ENCODE results near the gene NCKAP5.
"Not testable (repeated sequence)": the region's sequence is repeated elsewhere in the genome, so short reads cannot be mapped to it uniquely, and the experiment has no call there.

The NCKAP5 gene

GRCh38 chr2:133522204-133522603, 46.1 kb downstream of the NCKAP5 start:
- DNase-seq (ENCODE audit: low spot score): no peak

- DNase-seq (ENCODE audit: low spot score): no peak
These were observed 47.0 kb downstream of the NCKAP5 start for GRCh38 chr2:133521146-133521745.

- not testable (repeated sequence) for DNase-seq (ENCODE audit: low spot score)
These were observed 48.6 kb downstream of the NCKAP5 start for GRCh38 chr2:133519677-133520076.

GRCh38 chr2:133518700-133519344, 49.4 kb downstream of the NCKAP5 start:
- no peak for DNase-seq (ENCODE audit: low spot score)

- DNase-seq (ENCODE audit: low spot score): no peak
These were observed 50.4 kb downstream of the NCKAP5 start for GRCh38 chr2:133517876-133518275.

GRCh38 chr2:133516405-133517026, 51.7 kb downstream of the NCKAP5 start:
- no peak for DNase-seq (ENCODE audit: low spot score)

GRCh38 chr2:133515271-133515670, 53.0 kb downstream of the NCKAP5 start:
- DNase-seq (ENCODE audit: low spot score): no peak

- no peak for DNase-seq (ENCODE audit: low spot score)
These were observed 54.4 kb downstream of the NCKAP5 start for GRCh38 chr2:133513893-133514292.

- DNase-seq (ENCODE audit: low spot score): no peak
These were observed 56.1 kb downstream of the NCKAP5 start for GRCh38 chr2:133512121-133512520.

- DNase-seq (ENCODE audit: low spot score): no peak
These were observed 56.6 kb downstream of the NCKAP5 start for GRCh38 chr2:133511679-133512078.

GRCh38 chr2:133509777-133510176, 58.5 kb downstream of the NCKAP5 start:
- DNase-seq (ENCODE audit: low spot score): no peak

- no peak for DNase-seq (ENCODE audit: low spot score)
These were observed 59.6 kb downstream of the NCKAP5 start for GRCh38 chr2:133508546-133509165.

- DNase-seq (ENCODE audit: low spot score): no peak
These were observed 61.3 kb downstream of the NCKAP5 start for GRCh38 chr2:133506996-133507395.

GRCh38 chr2:133504566-133505505, 63.4 kb downstream of the NCKAP5 start:
- no peak for DNase-seq (ENCODE audit: low spot score)

GRCh38 chr2:133503927-133504326, 64.3 kb downstream of the NCKAP5 start:
- no peak for DNase-seq (ENCODE audit: low spot score)

- DNase-seq (ENCODE audit: low spot score): no peak
These were observed 64.9 kb downstream of the NCKAP5 start for GRCh38 chr2:133503323-133503722.

GRCh38 chr2:133502678-133503077, 65.6 kb downstream of the NCKAP5 start:
- no peak for DNase-seq (ENCODE audit: low spot score)

- DNase-seq (ENCODE audit: low spot score): no peak
These were observed 67.3 kb downstream of the NCKAP5 start for GRCh38 chr2:133500917-133501316.

GRCh38 chr2:133498662-133499585, 69.3 kb downstream of the NCKAP5 start:
- no peak for DNase-seq (ENCODE audit: low spot score)

- DNase-seq (ENCODE audit: low spot score): no peak
These were observed 70.2 kb downstream of the NCKAP5 start for GRCh38 chr2:133497951-133498565.
